Activated B cell treated with CpG ODN at 0.5 μM for 24 hours (primary cell): ENCODE data around the gene PLD3. TPM values are rescaled to one million over a fixed set of nuclear protein-coding genes. Genes with fewer than 3 reads are reported as not detected.

Experiments used
- ATAC-seq: fragments of 200-7000 bp; cut with Tn5 transposase; one replicate; pipeline ENCODE4 v1.10.0; 2021; ENCODE audit warnings: low read depth, mild to moderate bottlenecking, moderate library complexity
- CTCF ChIA-PET: fragments of 350-600 bp; sonication (Branson Sonifier 250); formaldehyde crosslinking; loops from one replicate; lab custom pipeline; 2021; ENCODE audit warnings: antibody characterized with exemption; lab: Charles Lee
- POLR2A ChIA-PET: fragments of 350-600 bp; sonication (Branson Sonifier 250); formaldehyde crosslinking; loops from one replicate; lab custom pipeline; 2021; ENCODE audit warnings: antibody characterized with exemption; lab: Charles Lee
- DNase-seq: peaks from one replicate; pipeline ENCODE4 v3.0.0; 2022
- H3K27ac Mint-ChIP-seq: one replicate; pipeline ENCODE4 v1.8.0; 2020; ENCODE audit warnings: mixed read lengths
- H3K27me3 Mint-ChIP-seq: one replicate; pipeline ENCODE4 v1.8.0; 2021; ENCODE audit warnings: mixed read lengths
- H3K36me3 Mint-ChIP-seq: one replicate; pipeline ENCODE4 v1.8.0; 2021; ENCODE audit warnings: low read depth, mixed read lengths
- H3K4me1 Mint-ChIP-seq: one replicate; pipeline ENCODE4 v1.8.0; 2021; ENCODE audit warnings: mixed read lengths
- H3K4me3 Mint-ChIP-seq: one replicate; pipeline ENCODE4 v1.8.0; 2020; ENCODE audit warnings: mild to moderate bottlenecking, mixed read lengths
- H3K9me3 Mint-ChIP-seq: one replicate; pipeline ENCODE4 v1.8.0; 2020; ENCODE audit warnings: mixed read lengths
- intact Hi-C: fragments of 100-400 bp; cut with micrococcal nuclease; formaldehyde crosslinking; loops from one replicate; pipeline ENCODE4 v1.15.1; 2024
- total RNA-seq: library from RNA; stranded (reverse); gene quantifications from 2 replicates; pipeline ENCODE4 v1.2.3, GENCODE V29; 2022
- TF ChIP-seq, protein P1 (sequence below): fragments of 200-600 bp; IDR thresholded peaks from one replicate; pipeline ENCODE4 v1.8.0; 2022; ENCODE audit warnings: antibody characterized with exemption, mild to moderate bottlenecking

The PLD3 gene
- total RNA-seq, 1 donor from 2014 or later = 37.8 TPM

DNA sequence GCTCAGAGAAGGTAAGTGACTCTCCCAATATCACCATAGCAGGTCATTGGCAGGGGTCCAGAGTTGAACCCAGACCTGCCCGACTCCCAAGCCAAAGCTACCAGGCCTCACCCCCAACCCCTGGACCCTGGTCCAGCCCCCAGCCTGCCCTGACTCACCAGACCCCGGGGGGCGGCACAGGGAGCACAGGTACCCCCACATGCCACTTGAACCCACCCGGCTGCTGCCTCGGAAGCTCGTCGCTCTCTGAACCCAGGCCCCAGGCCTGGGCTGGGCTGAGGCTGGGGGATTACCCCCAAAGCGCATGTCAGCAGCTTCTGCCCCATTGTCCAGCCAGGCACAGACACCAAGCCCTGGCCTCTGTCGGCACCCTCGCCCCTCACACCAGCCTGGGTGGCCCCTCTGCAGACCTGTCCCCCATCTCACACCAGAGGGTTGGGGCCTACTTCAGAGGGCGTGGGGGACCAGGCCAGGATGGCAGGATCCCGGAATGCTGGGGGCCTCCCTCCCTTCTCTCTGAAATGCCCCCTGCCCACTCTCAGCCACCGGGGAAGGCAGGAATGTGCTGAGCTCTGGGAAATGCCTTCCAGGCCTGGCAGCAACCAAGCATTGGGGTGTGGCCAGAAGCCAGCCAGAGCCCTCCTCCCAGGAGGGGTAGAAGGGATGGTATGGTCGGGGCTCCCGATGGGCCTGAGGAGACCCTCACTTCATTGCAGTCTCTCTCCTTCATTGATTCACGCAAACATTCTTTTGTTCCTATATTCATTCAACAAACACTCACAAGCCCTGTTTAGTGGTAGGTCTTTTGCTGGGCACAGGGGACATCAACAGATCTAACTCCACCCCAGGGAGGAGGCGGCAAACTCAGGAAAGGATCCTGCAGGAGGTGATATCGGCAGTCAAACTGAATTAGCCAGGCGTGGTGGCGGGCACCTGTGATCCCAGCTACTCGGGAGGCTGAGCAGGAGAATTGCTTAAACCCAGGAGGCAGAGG, 66.3 kb downstream of the PLD3 start:
- no peak overlapping the region for H3K27ac Mint-ChIP-seq
- POLR2A ChIA-PET = no interaction called here

DNA sequence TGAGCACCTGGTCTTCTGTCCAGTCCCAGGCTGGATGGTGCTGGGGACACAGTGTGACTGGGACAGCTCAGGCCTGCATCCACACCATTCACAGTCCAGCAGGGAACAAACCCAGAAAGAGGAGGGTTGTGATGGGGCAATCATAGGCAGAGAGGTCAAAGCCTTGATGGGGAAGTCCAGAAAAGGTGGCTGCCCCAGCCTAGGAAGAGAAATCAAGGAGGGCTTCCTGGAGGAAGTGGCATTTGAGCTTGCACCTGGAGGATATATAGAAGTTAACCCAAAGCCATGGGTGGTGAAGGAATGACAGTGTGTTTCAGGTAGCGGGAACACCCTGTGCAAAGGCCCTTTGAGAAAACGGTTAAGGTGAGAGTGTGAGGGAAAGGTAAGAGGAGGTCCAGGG, 67.3 kb downstream of the PLD3 start:
- TF ChIP-seq, protein P1, sequence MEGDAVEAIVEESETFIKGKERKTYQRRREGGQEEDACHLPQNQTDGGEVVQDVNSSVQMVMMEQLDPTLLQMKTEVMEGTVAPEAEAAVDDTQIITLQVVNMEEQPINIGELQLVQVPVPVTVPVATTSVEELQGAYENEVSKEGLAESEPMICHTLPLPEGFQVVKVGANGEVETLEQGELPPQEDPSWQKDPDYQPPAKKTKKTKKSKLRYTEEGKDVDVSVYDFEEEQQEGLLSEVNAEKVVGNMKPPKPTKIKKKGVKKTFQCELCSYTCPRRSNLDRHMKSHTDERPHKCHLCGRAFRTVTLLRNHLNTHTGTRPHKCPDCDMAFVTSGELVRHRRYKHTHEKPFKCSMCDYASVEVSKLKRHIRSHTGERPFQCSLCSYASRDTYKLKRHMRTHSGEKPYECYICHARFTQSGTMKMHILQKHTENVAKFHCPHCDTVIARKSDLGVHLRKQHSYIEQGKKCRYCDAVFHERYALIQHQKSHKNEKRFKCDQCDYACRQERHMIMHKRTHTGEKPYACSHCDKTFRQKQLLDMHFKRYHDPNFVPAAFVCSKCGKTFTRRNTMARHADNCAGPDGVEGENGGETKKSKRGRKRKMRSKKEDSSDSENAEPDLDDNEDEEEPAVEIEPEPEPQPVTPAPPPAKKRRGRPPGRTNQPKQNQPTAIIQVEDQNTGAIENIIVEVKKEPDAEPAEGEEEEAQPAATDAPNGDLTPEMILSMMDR = no peak
- Mint-ChIP-seq H3K4me3 (no peak overlapping the region), H3K27ac (no peak overlapping the region), H3K4me1 (peaks cover 18% of the 10 kb centered on the region), H3K9me3 (no peaks in the 10 kb centered on the region), H3K27me3 (no peaks in the 10 kb centered on the region), H3K36me3 (no peaks in the 10 kb centered on the region)
- DNase-seq (no peak), ATAC-seq (no peak)
- intact Hi-C loops = no loop called here
- POLR2A ChIA-PET = no interaction called here
- CTCF ChIA-PET = interaction anchor here (1.4 kb wide), 1 partner anchor 110 kb away, joined by 4 read pairs; no protein-coding TSS in a partner anchor

More for the DNA sequence above, 66.3 kb downstream of the PLD3 start:
- H3K4me3 Mint-ChIP-seq = no peak overlapping the region
- DNase-seq (no peak), ATAC-seq (no peak)
- intact Hi-C loops = no loop called here
- no peaks in the 10 kb centered on the region for H3K27me3 Mint-ChIP-seq
- H3K4me1 Mint-ChIP-seq = peaks cover 23% of the 10 kb centered on the region
- H3K9me3 Mint-ChIP-seq = no peaks in the 10 kb centered on the region
- no peaks in the 10 kb centered on the region for H3K36me3 Mint-ChIP-seq
- CTCF ChIA-PET = interaction anchor here (1.4 kb wide), 1 partner anchor 109 kb away, joined by 4 read pairs; no protein-coding TSS in a partner anchor
- TF ChIP-seq, protein P1 = no peak

DNA sequence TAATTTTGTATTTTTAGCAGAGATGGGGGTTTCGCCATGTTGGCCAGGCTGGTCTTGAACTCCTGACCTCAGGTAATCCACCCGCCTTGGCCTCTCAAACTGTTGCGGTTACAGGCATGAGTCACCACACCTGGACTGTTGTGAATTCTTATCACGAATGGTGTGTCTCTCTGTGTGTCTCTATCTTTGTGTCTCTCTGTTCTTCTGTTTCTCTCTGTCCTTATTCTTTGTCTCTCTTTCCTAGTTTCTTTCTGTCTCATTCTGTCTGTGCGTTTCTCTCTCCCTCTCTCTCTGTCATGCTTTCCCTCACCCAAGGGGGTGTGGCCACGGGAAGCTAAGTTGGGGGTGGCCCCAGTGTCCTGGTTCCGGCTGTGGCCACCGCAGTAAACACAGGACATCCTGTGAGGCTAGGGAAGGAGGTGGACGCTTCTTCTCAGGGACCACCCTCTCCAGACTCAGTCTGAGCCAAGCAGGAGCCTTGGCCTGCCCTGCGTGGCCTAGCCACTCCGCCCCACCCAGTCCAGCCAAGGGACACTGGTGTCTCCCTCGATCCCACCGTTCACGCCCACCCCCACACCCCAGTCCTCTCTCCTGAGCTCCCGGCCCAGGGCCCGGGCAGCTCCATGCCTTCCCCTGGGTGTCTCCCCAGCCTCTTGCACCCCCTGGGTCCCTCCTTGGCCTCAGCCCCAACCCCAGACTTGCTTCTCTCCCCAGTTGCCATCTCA, 68.6 kb downstream of the PLD3 start:
- ChIA-PET CTCF (interaction anchor here (1.5 kb wide), 1 partner anchor 112 kb away, joined by 4 read pairs; no protein-coding TSS in a partner anchor), POLR2A (interaction anchor here (0.6 kb wide), 2 partner anchors 732 to 1966 kb away, joined by 4 read pairs; no protein-coding TSS in a partner anchor)
- TF ChIP-seq, protein P1 = no peak
- no peaks in the 10 kb centered on the region for H3K9me3 Mint-ChIP-seq
- H3K36me3 Mint-ChIP-seq = peaks cover 2% of the 10 kb centered on the region
- intact Hi-C loops = no loop called here
- ATAC-seq = no peak
- H3K4me3 Mint-ChIP-seq = no peak overlapping the region
- H3K27ac Mint-ChIP-seq = no peak overlapping the region
- no peak for DNase-seq
- H3K27me3 Mint-ChIP-seq = no peaks in the 10 kb centered on the region
- H3K4me1 Mint-ChIP-seq = peaks cover 12% of the 10 kb centered on the region

DNA sequence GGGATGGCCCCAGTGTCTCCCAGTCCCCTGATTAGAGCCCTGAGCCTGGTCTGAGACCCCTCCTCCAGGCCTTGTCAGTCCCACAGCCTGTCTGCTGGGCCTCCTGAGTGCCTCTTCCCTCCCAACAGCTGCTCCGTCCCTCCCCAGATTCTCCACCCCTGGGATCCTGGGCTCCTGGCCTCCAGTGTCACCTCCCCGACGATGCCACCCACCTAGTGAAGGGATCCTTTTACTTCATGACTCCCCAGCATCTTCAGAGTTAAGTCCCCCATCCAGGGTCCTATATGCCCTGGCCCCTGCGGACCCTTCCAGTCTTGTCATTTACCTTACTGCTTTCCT, 69.1 kb downstream of the PLD3 start:
- H3K27ac Mint-ChIP-seq = no peak overlapping the region
- H3K4me1 Mint-ChIP-seq = peaks cover 17% of the 10 kb centered on the region
- TF ChIP-seq, protein P1 = no peak
- H3K9me3 Mint-ChIP-seq = no peaks in the 10 kb centered on the region
- ATAC-seq (no peak), DNase-seq (no peak)
- no peak overlapping the region for H3K4me3 Mint-ChIP-seq
- ChIA-PET CTCF (interaction anchor here (1.5 kb wide), 1 partner anchor 112 kb away, joined by 4 read pairs; no protein-coding TSS in a partner anchor), POLR2A (interaction anchor here (0.6 kb wide), 2 partner anchors 731 to 1965 kb away, joined by 4 read pairs; no protein-coding TSS in a partner anchor)
- H3K27me3 Mint-ChIP-seq = no peaks in the 10 kb centered on the region
- intact Hi-C loops = no loop called here
- peaks cover 6% of the 10 kb centered on the region for H3K36me3 Mint-ChIP-seq
